Endothelial cell of umbilical vein (primary cell): ENCODE results near the gene ABR.
"Not testable (repeated sequence)": the region's sequence is repeated elsewhere in the genome, so short reads cannot be mapped to it uniquely, and the experiment has no call there.

ENCODE experiments used
- CTCF ChIP-seq, 2 donors: IDR thresholded peaks; 1 replicate in 1 of 2; 2 replicates in 1 of 2; pipeline ENCODE4 v1.5.1; 2011; ENCODE audit warnings: low read length in 2 of 2, mild to moderate bottlenecking in 2 of 2, moderate library complexity in 2 of 2, control low read depth in 1 of 2, inconsistent platforms in 1 of 2, low read depth in 1 of 2; ENCODE audit not compliant: insufficient read depth in 1 of 2; ENCODE audit errors: extremely low read depth in 1 of 2
- EZH2 ChIP-seq: IDR thresholded peaks from 2 replicates; pipeline ENCODE4 v1.6.1; 2012; ENCODE audit warnings: borderline replicate concordance, low read depth, mild to moderate bottlenecking, moderate library complexity, low read length, inconsistent platforms; ENCODE audit not compliant: severe bottlenecking
- MAX ChIP-seq: IDR thresholded peaks from 2 replicates; pipeline ENCODE4 v1.6.1; 2011; ENCODE audit not compliant: insufficient read depth, insufficient read length
- POLR2A ChIP-seq: IDR thresholded peaks from 2 replicates; pipeline ENCODE4 v1.6.1; 2012; ENCODE audit warnings: low read depth, mild to moderate bottlenecking, control low read depth, low read length
- POLR2AphosphoS5 ChIP-seq: IDR thresholded peaks from 2 replicates; pipeline ENCODE4 v1.6.1; 2012; ENCODE audit warnings: low read depth, mild to moderate bottlenecking, control low read depth, low read length, moderate library complexity; ENCODE audit not compliant: insufficient read depth

- TF ChIP-seq EZH2; CTCF (IDR thresholded peaks at IDR 0.05; ENCODE audit: extremely low read depth in 1 of 2, insufficient read depth in 1 of 2, low read depth in 1 of 2, low read length in 2 of 2); POLR2A; POLR2AphosphoS5; MAX: not testable (repeated sequence)
These were observed 51.3 kb downstream of the ABR start for GRCh38 chr17:1128463-1128862.
